GM18517 (cell line): ENCODE data around the gene SENP2.
"Not testable (repeated sequence)": the region's sequence is repeated elsewhere in the genome, so short reads cannot be mapped to it uniquely, and the experiment has no call there.

ENCODE experiments used
- ATAC-seq: cut with Tn5 transposase; IDR thresholded peaks from one replicate; pipeline ENCODE4 v1.9.1; 2021; ENCODE audit warnings: mild to moderate bottlenecking, moderate library complexity; ENCODE audit not compliant: unreplicated experiment

Gene SENP2

DNA sequence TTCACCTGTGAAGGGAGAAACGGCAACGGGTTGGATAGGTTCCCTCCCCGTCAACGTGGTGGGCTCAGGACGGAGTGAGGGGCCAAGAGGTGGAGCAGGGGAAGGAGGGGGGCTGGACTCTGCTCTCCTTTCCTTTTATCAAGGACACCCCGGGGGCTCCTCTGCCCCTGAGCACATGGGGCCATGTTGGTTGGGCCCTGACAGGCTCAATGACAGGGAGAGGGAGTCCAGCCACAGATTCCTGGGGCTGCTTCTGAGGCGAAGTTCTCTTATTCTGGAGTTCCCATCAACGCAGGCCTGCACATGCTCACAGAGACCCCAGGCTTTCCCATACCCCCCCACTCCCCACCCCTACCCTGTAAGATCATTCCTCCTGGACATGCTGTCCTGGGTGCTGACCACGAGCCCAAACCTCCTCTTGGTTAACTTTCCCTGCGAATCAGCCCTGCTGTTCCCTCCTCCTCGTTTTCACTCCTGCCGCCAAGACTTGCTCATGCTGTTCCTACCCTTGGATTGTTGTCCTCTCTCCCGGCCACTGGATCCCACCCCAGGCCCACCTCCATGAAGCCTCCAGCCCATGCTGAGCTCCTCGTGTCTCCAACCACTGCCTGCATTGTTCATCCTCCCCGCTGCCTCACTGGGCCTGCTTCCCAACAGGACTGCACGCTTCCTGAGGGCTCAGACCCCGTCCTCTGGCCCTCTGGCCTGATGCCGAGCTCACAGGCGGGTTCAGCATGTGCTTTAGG, 61.2 kb downstream of the SENP2 start:
- no peak for ATAC-seq

DNA sequence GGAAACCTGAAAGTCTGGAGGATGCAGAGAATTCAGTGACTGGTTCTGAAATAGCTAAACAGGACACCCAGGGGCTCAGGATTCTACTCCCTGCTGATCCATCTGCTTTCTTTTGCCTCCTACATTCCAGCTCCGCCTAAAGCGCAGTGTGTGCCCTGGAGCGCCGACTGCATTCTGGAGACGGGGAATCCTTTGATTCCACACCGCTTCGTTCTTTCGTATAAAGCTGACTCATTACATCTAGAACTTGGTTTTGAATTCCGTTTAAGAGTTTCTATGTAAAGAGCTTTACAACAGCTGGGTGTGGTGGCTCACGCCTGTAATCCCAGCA, 61.8 kb downstream of the SENP2 start:
- no peak for ATAC-seq

DNA sequence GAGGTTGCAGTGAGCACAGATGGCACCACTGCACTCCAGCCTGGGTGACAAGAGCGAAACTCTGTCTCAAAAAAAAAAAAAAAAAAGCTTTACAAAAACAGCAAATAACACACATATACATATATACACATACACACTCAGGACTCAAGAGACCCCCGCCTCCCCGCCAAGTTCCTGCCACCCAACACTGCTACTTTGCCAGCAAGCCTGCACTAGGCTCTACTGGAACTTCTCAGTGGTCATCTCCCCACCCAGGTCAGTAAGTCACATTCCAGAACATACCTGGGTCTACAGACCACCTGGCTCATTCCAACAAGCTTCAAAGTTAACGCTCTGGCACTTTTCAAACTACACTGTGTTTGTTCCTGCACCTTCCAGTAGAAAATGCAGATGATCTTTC, 62.3 kb downstream of the SENP2 start:
- no peak for ATAC-seq

DNA sequence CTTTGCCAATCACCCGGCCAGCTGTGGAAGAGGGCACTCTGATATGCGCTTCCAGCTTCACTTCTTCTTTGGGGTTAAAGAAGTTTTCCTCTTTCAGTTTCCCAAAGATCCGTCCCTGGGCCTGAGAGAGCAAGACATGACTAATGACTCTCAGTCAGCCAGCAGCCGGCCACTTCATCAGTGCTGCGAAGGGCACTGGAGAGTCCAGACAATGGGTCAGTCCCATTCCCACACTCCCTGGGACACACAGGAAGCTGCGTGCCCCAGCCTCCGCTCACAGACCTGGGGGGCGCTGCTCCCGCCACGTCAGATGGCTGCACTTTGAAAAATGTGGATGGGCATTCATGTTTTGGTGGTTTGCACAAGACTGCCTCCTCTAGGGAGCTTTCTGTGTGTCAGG, 63.3 kb downstream of the SENP2 start:
- no peak for ATAC-seq

DNA sequence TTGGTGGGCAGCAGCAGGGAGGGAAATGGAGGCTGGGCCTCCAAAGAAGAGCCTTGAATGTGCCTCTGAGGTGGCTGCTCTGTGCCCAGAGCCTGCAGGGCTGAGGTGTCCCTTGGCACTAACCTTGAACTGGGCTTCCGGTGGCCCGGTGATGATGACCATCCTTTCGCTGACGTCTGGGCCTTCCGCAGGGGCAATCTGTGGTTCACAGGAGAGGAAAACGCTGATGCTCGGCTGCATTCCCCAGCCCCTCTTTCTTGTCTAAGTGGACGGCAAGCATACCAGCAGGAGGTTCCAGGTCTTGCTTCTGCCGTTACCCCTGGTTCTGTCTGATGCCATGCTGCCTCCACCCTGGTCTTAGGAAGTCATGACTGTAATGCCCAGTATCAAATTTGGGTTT, 65.9 kb downstream of the SENP2 start:
- no peak for ATAC-seq

DNA sequence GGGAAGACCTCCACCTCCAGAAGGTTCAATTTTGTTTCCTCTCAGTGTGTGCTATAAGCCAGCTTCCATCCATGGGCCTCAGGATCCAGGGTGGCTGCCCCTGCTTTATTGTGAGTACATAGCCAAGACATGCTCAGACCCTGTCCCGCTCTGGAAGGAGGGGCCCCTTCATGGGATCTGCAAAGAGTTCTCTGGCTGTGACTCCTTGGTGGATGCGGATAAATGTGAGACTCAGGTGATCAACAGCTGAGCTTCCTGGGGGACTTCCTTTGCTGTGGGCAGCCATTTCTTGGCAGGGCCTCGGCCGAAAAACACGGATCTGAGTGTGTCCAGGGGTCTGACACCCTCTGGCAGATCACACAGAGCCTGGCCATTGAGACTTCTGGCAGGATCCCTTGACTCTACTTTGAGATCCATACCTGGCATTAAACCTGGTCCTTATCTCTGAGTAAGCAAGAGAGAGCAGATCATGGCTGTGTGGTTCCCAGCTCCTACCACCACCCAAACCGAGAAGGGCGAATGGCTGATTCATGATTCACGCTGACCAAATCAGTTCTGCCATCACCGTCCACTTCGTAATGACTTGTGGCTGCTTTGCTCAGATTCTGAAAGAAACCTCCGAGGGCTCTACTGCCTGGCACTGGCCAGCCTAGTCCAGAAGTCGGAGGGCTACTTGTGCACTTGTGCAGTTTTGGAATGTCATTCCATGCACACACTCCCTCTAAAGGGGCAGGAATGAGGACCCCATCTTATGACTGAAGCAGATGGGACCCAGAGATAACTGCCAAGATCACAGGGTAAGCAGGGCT, 68.1 kb downstream of the SENP2 start:
- no peak for ATAC-seq

DNA sequence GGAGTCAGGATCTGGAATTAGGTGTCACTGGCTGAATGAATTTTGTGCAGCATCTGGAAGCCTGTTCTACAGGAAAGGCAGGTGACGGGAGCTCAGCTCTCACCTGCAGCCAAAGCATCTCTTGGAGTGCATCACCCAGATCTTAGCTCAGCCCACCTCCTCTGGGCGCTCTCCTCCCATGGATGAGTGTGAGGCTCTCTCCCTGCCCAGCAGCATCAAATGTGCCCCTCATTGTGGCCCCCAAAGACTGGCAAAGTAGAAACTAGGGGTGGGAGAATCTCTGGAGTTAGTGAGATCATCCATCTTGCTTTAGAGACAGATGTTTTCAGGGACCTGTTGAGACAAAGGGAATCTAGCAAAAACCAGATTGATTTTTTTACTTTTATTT, 68.7 kb downstream of the SENP2 start:
- ATAC-seq, result no peak

DNA sequence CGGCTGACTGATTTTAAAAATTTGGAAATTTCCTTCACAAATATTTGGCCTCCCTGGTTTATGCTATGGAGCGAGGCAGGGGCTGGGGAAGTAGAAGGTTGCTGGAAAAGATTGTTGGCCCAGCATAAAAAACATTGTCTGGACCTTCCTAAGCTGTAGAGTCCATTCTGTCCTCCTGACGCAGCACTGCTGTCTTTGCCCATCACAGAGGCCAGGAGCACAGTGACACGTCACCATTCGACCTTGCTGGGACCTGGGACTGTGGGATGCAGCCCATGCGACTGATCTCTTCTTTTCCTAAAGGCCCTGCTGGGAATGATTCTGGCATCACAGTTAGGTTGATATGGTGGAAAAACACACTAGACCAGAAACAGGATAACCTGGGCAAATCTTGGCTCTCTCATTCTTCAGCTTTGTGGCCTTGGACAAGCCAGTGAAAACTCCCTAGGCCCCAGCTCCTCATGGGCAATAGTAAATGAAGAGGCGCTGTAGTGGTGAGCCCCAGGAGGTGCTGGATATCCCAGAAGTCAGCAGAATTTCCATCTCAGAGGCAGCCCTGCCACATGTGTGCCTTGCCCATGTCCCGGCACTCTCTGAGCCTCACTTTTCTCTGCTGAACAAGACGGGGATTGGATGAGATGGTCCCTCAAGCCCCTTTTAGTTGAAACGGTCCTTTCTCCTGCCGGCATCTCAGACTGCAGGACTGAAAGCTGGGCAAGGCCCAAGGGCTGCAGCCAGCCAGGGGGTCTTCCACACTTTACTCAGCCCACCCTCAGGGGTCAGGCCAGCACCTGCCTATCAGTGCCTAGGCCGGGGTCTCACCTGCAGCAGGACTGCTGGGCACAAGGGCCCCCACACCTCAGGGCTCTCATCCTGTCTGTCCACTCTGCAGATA, 69.6 kb downstream of the SENP2 start:
- no peak for ATAC-seq

DNA sequence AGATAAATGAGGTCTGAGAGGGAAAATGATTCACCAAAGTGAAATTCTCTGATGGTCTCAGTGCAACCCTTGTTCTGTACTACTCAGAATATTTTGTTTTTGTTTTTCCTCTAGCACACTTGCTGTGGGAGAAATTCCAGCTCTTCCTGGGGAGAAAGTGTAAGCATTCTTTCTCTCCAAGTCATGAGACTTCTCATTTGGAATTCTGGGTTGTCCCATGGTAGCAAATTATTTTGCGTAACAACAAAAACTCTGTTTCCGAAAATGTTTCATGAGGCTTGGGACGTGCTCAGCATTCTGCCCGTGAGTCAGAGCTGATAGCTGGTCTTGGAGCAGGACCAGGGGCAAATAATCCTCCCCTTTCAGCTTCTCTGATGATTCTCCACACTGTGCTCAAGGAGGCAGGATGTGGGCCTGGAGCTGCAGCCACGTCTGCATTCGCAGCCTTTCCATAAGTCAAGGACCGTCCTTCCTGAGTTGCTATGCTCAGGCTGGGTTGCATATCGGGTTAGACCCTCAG, 70.3 kb downstream of the SENP2 start:
- ATAC-seq, result no peak

DNA sequence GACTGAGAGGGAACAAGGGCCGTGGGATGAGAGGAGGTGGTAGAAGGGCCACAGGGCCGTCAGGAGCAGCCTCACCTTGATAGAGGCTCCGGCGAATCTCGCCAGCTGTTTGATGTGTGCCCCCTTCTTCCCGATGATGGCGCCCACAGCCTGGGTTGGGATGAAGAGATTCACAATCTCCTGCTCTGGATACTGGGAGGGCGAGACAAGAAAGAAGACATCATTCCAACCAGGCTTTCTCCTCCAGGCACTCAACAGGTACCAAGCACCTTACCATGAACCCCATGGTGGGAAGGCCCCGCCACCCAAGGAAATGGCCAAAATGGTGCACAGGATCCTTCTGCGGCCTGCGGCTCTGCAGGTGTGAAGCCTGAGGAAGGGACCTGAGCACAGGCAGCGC, 71.1 kb downstream of the SENP2 start:
- ATAC-seq, result no peak

DNA sequence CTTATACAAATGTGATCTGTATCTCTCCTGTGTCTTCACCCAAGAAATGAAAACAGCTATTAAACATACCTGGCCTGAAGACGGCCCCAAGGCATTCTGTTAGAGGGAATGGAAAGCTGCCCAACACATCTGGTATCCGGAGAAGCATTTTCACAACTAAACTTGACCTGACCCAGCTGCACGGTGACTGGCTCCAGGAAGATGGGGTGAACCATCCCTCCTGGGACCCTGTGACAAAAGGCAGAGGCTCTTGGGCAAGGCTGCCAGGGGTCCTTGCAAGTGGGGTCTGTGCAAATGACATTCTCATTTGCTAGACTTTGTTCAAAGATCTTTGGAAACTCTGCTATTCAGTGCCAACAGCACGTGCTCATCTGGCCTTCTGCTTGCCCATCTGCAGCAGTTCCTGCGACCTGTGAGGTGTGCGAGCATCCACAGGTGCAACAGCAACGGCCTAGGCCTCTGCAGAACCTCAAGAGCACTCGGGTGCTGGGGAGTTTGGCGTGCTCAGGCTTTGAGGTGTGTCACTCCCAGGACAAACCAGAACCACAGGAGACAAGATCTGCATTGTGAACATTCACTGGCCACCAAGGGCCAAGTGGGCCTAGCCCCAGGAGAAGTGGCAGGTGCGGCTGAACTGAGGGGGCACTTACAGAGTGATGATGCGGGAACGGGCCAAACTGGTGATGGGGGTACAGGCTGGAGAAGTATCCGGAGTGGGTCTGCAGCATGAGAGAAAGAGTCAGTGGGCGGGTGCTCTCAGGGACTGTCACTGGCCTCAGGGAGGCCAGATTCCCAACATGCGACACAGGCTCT, 71.8 kb downstream of the SENP2 start:
- ATAC-seq, result no peak

DNA sequence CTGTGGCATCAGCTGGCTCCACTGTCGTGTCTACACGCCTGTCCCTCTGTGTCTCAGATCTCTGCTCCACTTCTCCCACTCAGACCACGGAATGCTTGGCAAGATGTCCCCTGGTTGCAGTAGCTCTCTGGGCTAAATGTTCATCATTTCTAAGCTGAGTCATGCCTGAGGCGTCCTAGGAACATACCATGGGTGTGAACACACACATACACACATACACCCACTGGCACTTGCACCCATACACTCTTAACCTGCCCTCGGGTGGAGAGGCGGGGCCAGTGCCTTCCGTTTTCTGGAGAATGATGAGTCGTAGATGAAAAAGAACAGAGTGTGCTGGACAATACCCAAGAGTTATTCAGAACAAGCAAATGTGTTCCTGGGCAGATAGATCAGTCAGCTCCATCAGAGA, 72.4 kb downstream of the SENP2 start:
- no peak for ATAC-seq

DNA sequence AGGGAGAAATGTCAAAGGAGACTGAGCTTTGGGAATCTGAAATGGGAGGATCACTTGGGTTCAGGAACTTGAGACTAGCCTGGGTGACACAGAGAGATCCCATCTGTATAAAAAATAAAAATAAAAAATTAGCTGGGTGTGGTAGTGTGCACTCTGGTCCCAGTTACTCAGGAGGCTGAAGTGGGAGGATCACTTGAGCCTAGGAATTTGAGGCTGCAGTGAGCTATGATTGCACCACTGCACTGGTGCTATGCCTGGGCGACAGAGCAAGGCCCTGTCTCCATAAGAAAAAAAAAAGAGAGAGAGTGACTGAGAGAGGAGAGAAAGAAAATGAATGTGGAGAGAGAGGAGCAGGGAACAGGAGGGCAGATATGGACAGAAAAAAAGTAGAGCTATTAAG, 72.8 kb downstream of the SENP2 start:
- ATAC-seq, result no peak

DNA sequence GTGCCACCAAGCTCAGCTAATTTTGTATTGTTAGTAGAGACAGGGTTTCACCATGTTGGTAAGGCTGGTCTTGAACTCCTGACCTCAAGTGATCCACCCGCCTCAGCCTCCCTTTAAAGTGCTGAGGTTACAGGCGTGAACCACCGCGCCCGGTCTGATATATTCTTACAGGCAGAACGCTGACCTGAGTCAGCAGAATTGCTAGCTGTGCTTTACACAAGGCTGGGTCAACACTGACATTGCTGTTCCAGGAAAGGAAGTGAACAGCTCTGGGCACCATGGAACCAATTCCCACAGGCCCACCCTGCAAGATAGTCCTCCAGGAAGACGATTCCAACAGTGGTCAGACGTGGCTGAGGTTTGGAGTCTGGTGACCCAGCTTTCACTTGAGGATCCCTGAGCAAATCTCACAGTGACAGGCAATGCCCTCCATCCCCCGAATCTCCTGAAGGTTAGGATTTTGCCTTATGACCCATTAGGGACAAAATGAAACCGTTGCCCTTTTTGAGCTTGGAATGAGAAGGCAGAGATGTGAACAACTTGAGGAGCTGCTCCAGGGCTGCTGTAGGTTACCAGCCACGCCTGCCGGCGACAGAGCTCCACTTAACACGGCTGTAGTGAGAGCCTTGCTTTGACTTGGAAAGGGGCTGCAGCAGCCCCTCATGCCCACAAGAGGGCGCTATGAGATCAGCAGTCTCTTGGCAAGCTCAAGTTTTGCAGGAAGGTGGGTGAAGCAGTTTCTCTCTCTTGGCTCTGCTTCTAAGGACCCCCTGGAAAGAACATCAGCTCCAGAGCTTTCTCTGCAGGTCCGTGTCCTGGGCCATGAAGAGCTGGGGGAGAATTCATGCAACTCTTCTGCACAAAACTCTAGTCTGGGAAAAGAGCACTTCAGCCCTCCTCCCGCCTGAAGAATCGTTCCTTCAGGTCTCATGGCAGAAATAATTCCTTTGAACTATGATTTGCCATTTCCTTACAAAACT, 74.1 kb downstream of the SENP2 start:
- no peak for ATAC-seq

DNA sequence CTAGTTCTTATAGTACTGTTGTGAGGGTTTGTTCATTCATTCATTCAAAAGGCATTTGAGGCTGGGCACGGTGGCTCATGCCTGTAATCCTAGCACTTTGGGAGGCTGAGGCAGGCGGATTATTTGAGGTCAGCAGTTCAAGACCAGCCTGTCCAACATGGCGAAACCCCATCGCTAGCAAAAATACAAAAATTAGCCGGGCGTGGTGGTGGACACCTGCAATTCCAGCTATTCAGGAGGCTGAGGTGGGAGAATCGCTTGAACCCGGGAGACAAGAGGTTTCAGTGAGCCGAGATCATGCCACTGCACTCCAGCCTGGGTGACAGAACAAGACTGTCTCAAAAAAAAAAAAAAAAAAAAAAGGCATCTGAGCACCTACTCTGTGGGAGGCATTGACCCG, 75.2 kb downstream of the SENP2 start:
- not testable (repeated sequence) for ATAC-seq

DNA sequence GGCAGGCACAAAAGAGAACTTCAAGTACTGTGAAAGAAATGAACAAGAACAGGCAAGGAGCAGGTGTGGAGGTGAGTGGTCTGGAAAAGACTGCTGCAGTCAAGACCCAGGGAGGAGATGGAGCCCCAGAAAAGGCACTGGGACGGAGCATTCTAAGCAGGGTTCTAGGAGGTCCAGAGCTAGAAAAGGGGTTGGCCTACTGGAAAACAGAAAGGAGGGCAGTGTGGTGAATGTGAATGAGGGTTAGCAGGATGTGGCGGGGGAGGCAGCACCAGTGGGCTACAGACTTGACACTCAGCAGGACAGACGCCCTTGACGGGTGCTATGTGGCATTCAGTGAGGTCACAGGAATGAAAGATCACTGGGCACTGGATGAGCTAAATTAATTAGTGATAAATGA, 75.7 kb downstream of the SENP2 start:
- no peak for ATAC-seq

DNA sequence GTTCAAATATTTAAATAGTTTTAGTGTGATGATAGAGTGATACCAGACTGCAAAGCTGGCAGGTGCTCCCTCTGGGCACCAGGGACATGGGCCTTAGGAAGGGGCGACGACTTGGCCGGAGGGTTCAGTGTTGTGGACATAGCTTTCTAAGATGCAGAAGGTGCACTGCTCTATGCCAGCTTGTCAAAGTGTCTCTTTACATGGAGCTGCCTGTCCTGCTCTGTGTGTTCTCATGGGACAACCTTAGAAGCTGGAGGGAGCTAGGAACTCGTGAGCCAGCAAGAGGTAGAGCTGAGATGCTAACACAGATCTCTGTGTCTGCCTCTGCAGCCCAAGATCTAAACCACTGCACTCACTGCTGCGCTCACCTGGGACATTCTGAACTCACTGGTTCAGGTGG, 77.8 kb downstream of the SENP2 start:
- ATAC-seq, result no peak

DNA sequence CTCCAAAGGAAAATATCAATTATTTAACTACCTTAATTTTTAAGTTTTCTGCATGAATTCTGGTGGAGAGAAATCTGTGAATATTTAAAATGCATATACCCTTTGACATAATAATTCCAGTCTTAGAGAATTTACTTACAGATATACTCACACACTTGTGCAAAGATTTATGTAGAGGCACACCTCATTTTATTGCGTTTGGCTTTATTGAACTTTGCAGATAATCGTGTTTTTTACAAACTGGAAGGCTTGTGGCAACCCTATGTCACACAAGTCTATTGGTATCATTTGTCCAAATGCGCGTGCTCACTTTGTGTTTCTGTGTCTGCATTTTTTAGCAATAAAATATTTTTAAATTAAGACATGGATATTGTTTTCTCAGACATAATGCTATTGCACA, 81.5 kb downstream of the SENP2 start:
- ATAC-seq, result no peak

DNA sequence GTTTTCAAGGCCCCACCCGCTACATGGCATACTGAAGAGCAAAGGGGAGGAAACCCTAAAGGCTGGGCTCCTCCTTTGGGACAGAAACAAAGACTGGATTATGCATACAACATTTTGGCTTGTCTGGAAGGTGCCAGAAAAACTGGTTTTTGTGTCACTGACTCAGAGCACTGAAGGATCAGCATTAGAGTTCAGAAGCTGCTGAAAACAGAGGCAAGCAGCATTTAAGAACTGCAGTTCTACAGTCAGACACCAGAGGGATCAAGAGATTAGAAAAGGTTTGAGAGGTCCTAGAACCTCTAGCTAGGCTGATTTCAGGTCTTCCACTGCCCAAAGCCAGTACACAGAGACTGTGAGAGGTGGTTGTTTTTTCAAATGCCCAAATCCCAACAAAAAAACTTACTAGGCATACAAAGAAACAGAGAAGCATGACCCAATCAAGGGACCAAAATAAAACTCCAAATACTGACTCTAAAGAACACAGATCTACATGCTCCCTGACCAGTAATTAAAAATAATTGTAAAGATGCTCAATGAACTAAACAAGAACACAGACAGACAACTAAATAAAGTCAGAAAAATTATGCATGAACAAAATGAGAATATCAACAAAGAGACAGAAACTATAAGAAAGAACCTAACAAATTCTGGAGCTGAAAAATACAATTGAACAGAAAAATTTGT, 91.2 kb downstream of the SENP2 start:
- no peak for ATAC-seq
